DND-41 (cell line): ENCODE measurements around the gene CALN1.

Experiments used
- CTCF ChIP-seq: IDR thresholded peaks from 2 replicates; pipeline ENCODE4 v1.5.1; 2012; ENCODE audit warnings: borderline replicate concordance, low read length, moderate library complexity, mild to moderate bottlenecking; ENCODE audit not compliant: poor library complexity, severe bottlenecking; ENCODE audit errors: extremely low read depth
- EZH2 ChIP-seq: IDR thresholded peaks from 3 replicates; pipeline ENCODE4 v1.6.1; 2012; ENCODE audit warnings: borderline replicate concordance, low read depth, mild to moderate bottlenecking, moderate library complexity, low read length, inconsistent platforms; ENCODE audit not compliant: severe bottlenecking

GRCh38 chr7:72268796-72269195 is 143.3 kb downstream of the CALN1 start:
- TF ChIP-seq CTCF (no peak), EZH2 (no peak)
